HG03460 (cell line): Measurements from ENCODE around the gene AKAP9.
"Not testable (repeated sequence)": the region's sequence is repeated elsewhere in the genome, so short reads cannot be mapped to it uniquely, and the experiment has no call there.

Experiments
- ATAC-seq: cut with Tn5 transposase; IDR thresholded peaks from one replicate; pipeline ENCODE4 v1.9.1; 2021; ENCODE audit not compliant: unreplicated experiment

The AKAP9 gene

DNA sequence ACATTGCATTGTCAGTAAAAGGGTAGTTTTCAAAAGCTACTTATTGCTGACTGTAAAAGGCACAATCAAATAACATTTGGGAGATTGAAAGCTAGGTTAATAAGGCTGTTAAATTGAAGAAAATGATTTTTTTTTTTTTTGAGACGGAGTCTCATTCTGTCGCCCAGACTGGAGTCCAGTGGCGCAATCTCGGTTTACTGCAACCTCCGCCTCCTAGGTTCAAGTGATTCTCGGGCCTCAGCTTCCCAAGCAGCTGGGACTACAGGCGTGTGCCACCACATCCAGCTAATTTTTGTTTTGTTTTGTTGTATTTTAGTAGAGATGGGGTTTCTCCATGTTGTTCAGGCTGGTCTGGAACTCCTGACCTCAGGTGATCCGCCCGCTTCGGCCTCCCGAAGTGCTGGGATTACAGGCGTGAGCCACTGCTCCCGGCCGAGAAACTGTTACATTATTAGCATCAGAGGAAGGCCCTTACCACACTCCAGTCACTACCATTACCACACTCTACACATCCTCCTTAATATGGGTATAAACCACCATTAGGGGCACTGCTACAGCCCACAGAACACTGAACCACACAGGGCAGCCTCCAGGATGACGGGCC lies 192.6 kb downstream of the AKAP9 start:
- ATAC-seq: peak; percentile 18

GRCh38 chr7:92133737-92134270 lies 193.1 kb downstream of the AKAP9 start:
- peak; percentile 26 for ATAC-seq

DNA sequence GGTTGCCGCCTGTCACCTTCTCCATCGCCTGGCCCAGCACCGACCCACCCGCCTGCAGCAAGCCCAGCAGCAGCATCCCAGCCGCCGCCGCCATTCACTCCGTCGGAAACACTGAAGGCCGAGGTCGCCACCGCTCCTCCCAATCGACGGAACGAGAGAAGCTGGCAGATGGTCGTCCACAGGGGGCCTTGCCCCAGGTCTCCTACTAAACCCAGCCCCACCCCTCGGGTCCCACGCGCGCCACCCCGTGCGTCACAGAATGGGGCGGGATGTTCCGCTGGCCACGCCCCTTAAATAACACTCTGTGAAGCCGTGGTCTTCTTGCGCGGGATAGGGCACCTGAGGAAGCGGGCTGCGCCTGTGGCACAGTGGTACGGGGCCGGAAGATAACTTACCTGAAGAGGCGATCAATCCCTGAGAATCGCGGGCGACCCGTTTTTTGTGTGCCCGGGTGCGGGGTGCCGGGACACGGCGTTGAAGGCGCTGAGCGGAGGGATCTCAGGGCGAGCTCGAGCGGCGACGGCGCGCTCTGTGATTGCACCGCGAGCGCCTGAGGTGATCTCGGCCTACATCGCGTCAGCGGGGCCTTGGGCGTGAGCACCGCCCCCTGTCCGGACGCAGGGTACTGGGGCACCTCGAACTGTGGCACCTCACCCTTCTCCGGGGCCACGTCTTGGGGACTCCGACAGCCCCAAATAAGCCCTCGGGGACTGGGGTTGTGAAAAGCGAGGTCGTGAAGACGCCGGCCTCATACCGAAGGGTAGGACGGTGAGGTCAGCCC lies 193.8 kb downstream of the AKAP9 start, which contains the start of gene CYP51A1:
CYP51A1 (minus strand) TSS at position 207 of the 781 bp plus-strand sequence; CDS start at position 94, 113 bp downstream.
- peak; percentile 89 for ATAC-seq

DNA sequence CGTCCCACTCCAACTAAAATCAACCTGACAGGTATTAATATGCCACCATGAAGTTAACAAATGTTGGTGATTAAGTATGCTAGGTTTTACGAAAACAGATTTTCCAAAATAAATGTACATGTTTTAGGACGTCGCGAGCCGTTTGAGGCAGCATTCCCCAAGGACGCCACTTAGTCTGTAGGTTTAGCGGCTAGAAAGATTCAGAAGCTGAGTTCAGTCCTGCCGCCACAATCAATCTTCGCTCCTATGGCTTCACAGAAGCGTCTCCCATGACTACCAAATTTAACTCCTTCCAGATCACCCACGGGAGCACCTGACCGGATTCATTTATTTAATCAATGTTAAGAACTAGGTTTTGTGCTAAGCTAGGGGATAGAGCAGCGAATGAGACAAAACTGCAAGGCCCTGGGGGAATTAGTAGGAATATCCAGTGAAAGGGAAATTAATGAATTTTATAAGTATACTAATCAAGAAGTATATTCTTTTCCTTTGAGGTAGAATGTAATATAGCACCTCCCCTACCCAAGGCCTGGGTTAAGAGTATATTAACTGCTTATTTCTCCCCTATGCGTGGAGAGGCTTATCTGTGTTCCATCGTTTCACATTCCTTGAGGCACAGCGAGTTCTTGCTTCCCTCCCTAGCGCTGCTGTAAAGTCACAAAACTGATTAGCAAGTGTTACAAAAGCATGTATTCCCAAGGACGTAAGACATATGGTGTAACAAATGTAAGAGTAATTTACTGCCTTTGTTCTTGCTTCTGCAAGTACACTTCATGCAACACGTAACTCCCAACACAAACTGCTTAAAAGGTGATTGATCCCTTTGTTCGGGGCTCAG lies 194.6 kb downstream of the AKAP9 start:
- no peak for ATAC-seq

GRCh38 chr7:92137557-92137956 lies 196.9 kb downstream of the AKAP9 start:
- ATAC-seq: no peak

DNA sequence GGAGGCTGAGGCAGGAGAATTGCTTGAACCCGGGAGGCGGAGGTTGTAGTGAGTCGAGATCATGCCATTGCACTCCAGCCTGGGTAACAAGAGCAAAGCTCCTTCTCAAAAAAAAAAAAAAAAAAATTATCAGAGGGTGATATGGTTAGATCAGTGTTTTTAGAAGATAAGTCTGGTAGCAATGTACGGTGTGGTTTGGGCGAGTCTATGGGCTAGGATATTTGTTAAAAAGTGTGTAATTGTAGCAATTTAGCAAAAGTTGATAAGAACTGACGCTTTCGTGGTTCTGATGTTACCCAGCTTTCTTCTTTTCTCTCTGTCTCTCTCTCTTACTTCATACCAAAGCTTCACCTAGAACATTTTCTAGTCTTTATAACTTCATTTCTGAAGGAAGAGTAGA lies 200.5 kb downstream of the AKAP9 start:
- ATAC-seq: no peak

DNA sequence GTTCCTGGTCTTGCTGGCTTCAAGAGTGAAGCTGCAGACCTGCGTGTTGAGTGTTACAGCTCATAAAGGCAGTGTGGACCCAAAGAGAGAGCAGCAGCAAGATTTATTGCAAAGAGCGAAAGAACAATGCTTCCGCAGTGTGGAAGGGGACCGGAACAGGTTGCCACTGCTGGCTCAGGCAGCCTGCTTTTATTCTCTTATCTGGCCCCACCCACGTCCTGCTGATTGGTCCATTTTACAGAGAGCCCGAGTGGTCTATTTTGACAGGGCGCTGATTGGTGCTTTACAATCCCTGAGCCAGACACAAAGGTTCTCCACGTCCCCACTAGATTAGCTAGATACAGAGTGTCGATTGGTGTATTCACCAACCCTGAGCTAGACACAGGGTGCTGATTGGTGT lies 202.1 kb downstream of the AKAP9 start:
- not testable (repeated sequence) for ATAC-seq

DNA sequence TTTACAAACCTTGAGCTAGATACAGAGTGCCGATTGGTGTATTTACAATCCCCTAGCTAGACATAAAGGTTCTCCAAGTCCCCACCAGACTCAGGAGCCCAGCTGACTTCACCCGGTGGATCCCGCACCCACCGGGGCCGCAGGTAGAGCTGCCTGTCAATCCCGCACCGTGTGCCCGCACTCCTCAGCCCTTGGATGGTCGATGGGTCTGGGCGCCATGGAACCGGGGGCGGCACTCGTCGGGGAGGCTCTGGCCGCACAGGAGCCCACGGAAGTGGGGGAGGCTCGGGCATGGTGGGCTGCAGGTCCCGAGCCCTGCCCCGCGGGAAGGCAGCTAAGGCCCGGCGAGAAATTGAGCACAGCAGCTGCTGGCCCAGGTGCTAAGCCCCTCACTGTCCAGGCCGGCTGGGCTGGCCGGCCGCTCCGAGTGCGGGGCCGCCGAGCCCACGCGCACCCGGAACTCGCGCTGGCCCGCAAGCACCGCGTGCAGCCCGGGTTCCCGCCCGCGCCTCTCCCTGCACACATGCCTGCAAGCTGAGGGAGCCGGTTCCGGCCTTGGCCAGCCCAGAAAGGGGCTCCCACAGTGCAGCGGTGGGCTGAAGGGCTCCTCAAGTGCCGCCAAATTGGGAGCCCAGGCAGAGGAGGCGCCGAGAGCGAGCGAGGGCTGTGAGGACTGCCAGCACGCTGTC lies 202.7 kb downstream of the AKAP9 start:
- not testable (repeated sequence) for ATAC-seq

DNA sequence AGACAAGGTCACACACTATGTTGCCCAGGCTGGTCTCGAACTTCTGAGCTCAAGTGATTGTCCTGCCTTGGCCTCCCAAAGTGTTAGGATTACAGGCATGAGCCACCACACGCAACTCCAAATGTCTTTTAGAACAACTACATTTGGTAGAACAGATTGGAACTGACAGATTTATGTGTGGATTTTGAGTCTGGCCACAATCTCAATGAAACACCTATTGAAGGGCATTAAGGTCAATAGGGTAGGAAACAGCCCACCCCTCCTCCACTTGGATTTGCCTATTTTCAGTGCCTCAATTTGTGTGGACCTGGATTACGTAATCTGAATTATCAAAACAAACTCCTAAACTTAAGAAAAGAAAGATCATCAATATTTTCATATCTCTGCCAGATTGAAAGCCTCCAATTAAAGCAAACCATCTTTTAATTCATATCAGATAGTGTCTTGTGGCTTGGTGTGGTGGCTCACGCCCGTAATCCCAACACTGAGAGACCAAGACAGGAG lies 209.1 kb downstream of the AKAP9 start:
- ATAC-seq: no peak

GRCh38 chr7:92150450-92151017 lies 209.9 kb downstream of the AKAP9 start:
- no peak for ATAC-seq

DNA sequence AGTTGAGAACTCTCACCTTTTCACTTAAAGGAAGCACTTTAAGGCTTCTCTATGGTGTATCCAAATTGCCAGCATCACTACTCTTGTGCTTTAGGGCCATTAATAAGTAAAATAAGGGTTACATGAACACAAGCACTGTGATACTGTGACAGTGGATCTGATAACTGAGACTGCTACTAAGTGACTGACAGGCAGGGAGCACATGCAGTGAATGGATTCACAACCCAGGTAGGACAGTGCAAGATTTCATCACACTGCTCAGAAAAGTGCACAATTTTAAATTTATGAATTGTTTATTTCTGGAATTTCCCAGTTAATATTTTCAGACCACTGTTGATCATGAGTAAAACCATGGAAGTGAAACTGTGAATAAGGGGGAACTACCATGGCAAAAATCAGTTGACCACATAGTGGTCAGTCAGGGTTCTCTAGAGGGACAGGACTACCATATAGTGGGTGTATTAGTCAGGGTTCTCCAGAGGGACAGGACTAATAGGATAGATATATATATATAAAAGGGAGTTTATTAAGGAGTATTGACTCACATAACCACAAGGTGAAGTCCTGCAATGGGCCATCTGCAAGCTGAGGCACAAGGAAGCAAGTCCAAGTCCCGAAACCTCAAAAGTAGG lies 214.6 kb downstream of the AKAP9 start:
- ATAC-seq: no peak

GRCh38 chr7:92156990-92157389 lies 216.3 kb downstream of the AKAP9 start:
- no peak for ATAC-seq

GRCh38 chr7:92158660-92159575 lies 218.3 kb downstream of the AKAP9 start:
- ATAC-seq: peak; percentile 78
